Transverse colon (tissue), 3 donors: Measurements from ENCODE around the gene ABCC1.

ENCODE experiments used
- POLR2A ChIP-seq: fragments of 450-650 bp; IDR thresholded peaks from one replicate; pipeline ENCODE4 v1.6.1; 2016; ENCODE audit warnings: antibody characterized with exemption, mild to moderate bottlenecking, moderate library complexity
- TF ChIP-seq, protein P1 (sequence below), 5 experiments: fragments of 200-600 bp in 3 of 5; fragments of 450-650 bp in 2 of 5; sonication (generic) in 3 of 5; IDR thresholded peaks; 1 replicate in 2 of 5; 2 replicates in 3 of 5; pipeline ENCODE4 v1.5.1; 2016 to 2017; ENCODE audit warnings: antibody characterized with exemption in 5 of 5, inconsistent platforms in 3 of 5, mild to moderate bottlenecking in 2 of 5, moderate library complexity in 1 of 5

DNA sequence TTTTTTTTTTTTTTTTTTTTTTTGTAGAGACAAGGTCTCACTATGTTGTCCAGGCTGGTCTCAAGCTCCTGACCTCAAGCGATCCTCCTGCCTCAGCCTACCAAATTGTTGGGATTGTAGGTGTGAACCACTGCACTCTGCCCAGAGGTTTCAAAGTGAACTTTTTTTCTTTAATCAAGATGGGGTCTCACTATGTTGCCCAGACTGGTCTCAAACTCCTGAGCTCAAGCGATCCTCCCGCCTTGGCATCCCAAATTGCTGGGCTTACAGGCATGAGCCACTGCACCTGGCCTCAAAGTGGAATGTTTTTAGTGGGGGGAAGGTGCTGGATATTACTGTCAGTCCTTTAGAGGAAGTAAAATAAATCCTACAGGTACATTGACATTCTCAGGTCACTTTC, 49.1 kb upstream of the ABCC1 start:
- TF ChIP-seq, protein P1, sequence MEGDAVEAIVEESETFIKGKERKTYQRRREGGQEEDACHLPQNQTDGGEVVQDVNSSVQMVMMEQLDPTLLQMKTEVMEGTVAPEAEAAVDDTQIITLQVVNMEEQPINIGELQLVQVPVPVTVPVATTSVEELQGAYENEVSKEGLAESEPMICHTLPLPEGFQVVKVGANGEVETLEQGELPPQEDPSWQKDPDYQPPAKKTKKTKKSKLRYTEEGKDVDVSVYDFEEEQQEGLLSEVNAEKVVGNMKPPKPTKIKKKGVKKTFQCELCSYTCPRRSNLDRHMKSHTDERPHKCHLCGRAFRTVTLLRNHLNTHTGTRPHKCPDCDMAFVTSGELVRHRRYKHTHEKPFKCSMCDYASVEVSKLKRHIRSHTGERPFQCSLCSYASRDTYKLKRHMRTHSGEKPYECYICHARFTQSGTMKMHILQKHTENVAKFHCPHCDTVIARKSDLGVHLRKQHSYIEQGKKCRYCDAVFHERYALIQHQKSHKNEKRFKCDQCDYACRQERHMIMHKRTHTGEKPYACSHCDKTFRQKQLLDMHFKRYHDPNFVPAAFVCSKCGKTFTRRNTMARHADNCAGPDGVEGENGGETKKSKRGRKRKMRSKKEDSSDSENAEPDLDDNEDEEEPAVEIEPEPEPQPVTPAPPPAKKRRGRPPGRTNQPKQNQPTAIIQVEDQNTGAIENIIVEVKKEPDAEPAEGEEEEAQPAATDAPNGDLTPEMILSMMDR (IDR thresholded peaks at IDR 0.05): no peak
- TF ChIP-seq POLR2A: no peak
